CD8-positive, alpha-beta memory T cell (primary cell): ENCODE measurements around the gene PLGLB2. TPM values are rescaled to one million over a fixed set of nuclear protein-coding genes. Genes with fewer than 3 reads are reported as not detected.
"Not testable (repeated sequence)": the region's sequence is repeated elsewhere in the genome, so short reads cannot be mapped to it uniquely, and the experiment has no call there.

Experiments
- CTCF ChIA-PET: fragments of 350-600 bp; sonication (Branson Sonifier 250); formaldehyde crosslinking; loops from one replicate; lab custom pipeline; 2021; ENCODE audit warnings: antibody characterized with exemption; lab: Charles Lee
- POLR2A ChIA-PET: fragments of 350-600 bp; sonication (Branson Sonifier 250); formaldehyde crosslinking; loops from one replicate; lab custom pipeline; 2021; ENCODE audit warnings: antibody characterized with exemption; lab: Charles Lee
- DNase-seq, 5 donors: peaks; one replicate each; pipeline versions ENCODE4 v3.0.0 to v3.0.0-alpha.2; 2020 to 2022; ENCODE audit warnings: mixed read lengths in 1 of 5
- H3K27ac ChIP-seq: one replicate; pipeline ENCODE4 v1.7.0; 2013; ENCODE audit warnings: low read depth, mild to moderate bottlenecking, low read length, moderate library complexity
- H3K27me3 ChIP-seq: 2 replicates; pipeline ENCODE4 v1.7.0; 2013; ENCODE audit warnings: low read length, mild to moderate bottlenecking; ENCODE audit not compliant: insufficient read depth, poor library complexity, severe bottlenecking
- H3K36me3 ChIP-seq: 2 replicates; pipeline ENCODE4 v1.7.0; 2013; ENCODE audit warnings: mild to moderate bottlenecking, low read length, moderate library complexity; ENCODE audit not compliant: insufficient read depth
- H3K4me1 ChIP-seq: 2 replicates; pipeline ENCODE4 v1.7.0; 2013; ENCODE audit warnings: mild to moderate bottlenecking, low read length, moderate library complexity; ENCODE audit not compliant: insufficient read depth
- H3K4me3 ChIP-seq: 2 replicates; pipeline ENCODE4 v1.7.0; 2013; ENCODE audit warnings: mild to moderate bottlenecking, low read length
- H3K9me3 ChIP-seq: 2 replicates; pipeline ENCODE4 v1.7.0; 2013; ENCODE audit warnings: mild to moderate bottlenecking, low read length
- H3K27ac Mint-ChIP-seq, 8 donors: one replicate each; pipeline ENCODE4 v1.8.0; 2020 to 2021; ENCODE audit warnings: mixed read lengths in 8 of 8, mild to moderate bottlenecking in 6 of 8, inconsistent platforms in 3 of 8, moderate library complexity in 3 of 8
- H3K27me3 Mint-ChIP-seq, 2 donors: one replicate each; pipeline ENCODE4 v1.8.0; 2020 to 2021; ENCODE audit warnings: mixed read lengths in 2 of 2, mild to moderate bottlenecking in 1 of 2, moderate library complexity in 1 of 2
- H3K36me3 Mint-ChIP-seq, 3 donors: one replicate each; pipeline ENCODE4 v1.8.0; 2020 to 2021; ENCODE audit warnings: mixed read lengths in 3 of 3, inconsistent platforms in 1 of 3, mild to moderate bottlenecking in 1 of 3
- H3K4me1 Mint-ChIP-seq, 3 donors: one replicate each; pipeline ENCODE4 v1.8.0; 2020 to 2021; ENCODE audit warnings: mixed read lengths in 3 of 3, inconsistent platforms in 1 of 3, mild to moderate bottlenecking in 1 of 3
- H3K4me3 Mint-ChIP-seq, 7 donors: one replicate each; pipeline ENCODE4 v1.8.0; 2020 to 2021; ENCODE audit warnings: mixed read lengths in 7 of 7, mild to moderate bottlenecking in 6 of 7, moderate library complexity in 4 of 7, inconsistent platforms in 2 of 7
- H3K9me3 Mint-ChIP-seq, 5 donors: one replicate each; pipeline ENCODE4 v1.8.0; 2020 to 2022; ENCODE audit warnings: mixed read lengths in 5 of 5, mild to moderate bottlenecking in 3 of 5, moderate library complexity in 2 of 5, inconsistent platforms in 1 of 5
- polyA plus RNA-seq: library from polyadenylated mRNA; unstranded; fragments of 300-500 nt; fragmentation: Illumina TruSeq; gene quantifications from one replicate; pipeline ENCODE4 v1.2.3, GENCODE V29; 2021
- total RNA-seq, 2 experiments: library from RNA; stranded (reverse); gene quantifications; one replicate each; pipeline ENCODE4 v1.2.3, GENCODE V29; 2021

PLGLB2 gene
- total and polyA plus RNA-seq, 3 experiments from 2014 or later: 0.59 to 0.89 TPM; not detected in 1

DNA sequence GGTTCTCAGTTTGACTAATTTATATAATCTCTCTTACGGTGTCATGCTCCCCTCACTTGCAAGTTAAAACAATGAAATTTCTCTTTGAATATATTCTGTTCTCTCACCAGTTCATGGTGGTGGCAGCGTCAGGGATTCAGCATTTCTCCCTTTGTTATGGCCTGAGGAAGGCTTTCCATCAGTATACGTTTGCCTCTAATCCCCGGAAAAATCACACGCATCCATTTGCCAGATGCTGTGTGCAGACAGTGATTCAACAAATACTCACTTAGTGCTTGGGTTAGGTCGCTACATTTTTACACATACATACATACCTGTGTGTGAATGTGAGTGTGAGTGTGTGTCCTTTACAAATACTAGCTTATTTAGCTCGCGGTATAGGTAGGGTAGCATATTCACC, 637 bp downstream of the PLGLB2 start:
- H3K4me1 ChIP-seq, H3K27me3 ChIP-seq, H3K27ac ChIP-seq, H3K4me3 Mint-ChIP-seq, H3K27me3 Mint-ChIP-seq, H3K4me3 ChIP-seq, H3K36me3 Mint-ChIP-seq, H3K36me3 ChIP-seq, H3K4me1 Mint-ChIP-seq, H3K9me3 ChIP-seq, DNase-seq, H3K27ac Mint-ChIP-seq, H3K9me3 Mint-ChIP-seq, POLR2A ChIA-PET, CTCF ChIA-PET: not testable (repeated sequence)

DNA sequence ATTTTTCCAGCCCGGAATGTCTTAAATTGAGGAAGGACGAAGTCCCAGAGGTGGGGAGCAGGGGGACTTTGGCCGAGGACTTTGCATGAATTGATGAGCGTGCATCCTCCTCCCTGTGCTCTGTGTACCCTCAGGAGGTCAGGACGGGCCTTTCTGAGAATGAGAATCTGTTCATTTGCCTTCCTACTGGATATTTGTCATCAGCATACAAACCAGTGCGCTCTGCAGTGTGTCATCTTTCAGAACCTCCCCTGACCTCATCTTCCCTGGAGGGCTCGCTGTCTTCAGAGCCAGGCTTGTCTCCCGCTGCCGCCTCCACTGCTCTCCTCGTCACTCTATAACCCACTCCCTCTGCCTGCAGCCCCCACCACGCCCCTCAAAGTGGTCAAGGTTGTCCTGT, 2.7 kb downstream of the PLGLB2 start:
- H3K9me3 ChIP-seq, H3K27me3 Mint-ChIP-seq, DNase-seq, H3K27me3 ChIP-seq, H3K4me1 Mint-ChIP-seq, H3K4me1 ChIP-seq, H3K36me3 Mint-ChIP-seq, H3K4me3 ChIP-seq, H3K4me3 Mint-ChIP-seq, H3K36me3 ChIP-seq, H3K27ac Mint-ChIP-seq, POLR2A ChIA-PET, CTCF ChIA-PET, H3K9me3 Mint-ChIP-seq, H3K27ac ChIP-seq: not testable (repeated sequence)

DNA sequence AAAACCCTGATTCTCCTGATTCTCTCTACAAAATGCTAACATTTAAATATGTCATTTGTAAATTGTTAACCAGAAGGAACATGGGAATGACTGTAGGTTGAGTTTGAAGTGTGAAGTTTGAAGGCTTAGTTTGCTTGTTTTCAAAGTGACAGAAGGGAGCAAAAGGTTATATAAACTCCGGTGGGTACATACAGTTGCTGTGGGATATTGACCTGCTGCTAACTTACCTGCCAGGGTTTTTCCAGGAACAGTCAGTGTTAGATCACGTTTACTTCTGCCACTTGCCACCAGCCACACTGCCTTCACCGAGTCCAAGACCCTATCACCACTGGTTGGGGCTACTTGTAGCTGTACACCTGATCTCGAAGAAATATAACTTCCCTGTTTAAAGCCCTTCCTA, 6.9 kb downstream of the PLGLB2 start:
- H3K4me3 Mint-ChIP-seq, H3K27ac ChIP-seq, DNase-seq, H3K9me3 Mint-ChIP-seq, POLR2A ChIA-PET, H3K4me1 Mint-ChIP-seq, CTCF ChIA-PET, H3K27me3 ChIP-seq, H3K27me3 Mint-ChIP-seq, H3K4me3 ChIP-seq, H3K36me3 ChIP-seq, H3K27ac Mint-ChIP-seq, H3K9me3 ChIP-seq, H3K36me3 Mint-ChIP-seq, H3K4me1 ChIP-seq: not testable (repeated sequence)

Other genes with a start within 250 kb of the PLGLB2 start
- 1 to 10 TPM; 2.9 TPM for gene RGPD2, start 77.7 kb downstream of the PLGLB2 start, total RNA-seq
- 6.9 TPM for gene RGPD2, start 77.7 kb downstream of the PLGLB2 start, polyA plus RNA-seq